ENCODE results near the gene DICER1. TPM values are rescaled to one million over a fixed set of nuclear protein-coding genes. Genes with fewer than 3 reads are reported as not detected.

The DICER1 gene
- total RNA-seq, 4 donors from 2014 or later = 54.5 to 94.8 (median 83.8) TPM

DNA sequence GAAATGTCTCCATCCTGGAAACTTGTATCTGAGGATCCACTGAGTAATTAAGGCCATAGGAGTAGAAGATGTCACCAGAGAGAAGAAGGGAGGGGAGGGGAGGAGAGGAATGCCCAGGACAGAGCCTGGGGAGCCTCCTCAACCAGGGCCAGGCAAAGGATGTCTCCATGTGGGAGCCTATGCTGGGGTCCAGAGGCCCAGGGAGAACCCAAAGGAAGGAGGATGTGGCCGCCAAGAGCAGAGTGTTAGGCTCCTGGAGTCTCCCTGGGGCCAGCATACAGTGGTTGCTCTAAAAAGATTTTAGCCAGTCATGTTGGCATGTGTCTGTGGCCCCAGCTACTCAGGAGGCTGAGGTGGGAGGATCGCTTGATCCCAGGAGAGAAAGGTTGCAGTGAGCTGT lies 92.6 kb downstream of the DICER1 start:
- Histone ChIP-seq H3K36me3 (no peaks in the 10 kb centered on the region), H3K4me1 (no peaks in the 10 kb centered on the region), H3K4me3 (no peak overlapping the region), H3K27me3 (no peaks in the 10 kb centered on the region), H3K9me3 (no peaks in the 10 kb centered on the region), H3K27ac (no peak overlapping the region)
- TF ChIP-seq EP300 (IDR thresholded peaks at IDR 0.05) = no peak
- no peak for TF ChIP-seq POLR2A (IDR thresholded peaks at IDR 0.05)
- TF ChIP-seq, protein P1, sequence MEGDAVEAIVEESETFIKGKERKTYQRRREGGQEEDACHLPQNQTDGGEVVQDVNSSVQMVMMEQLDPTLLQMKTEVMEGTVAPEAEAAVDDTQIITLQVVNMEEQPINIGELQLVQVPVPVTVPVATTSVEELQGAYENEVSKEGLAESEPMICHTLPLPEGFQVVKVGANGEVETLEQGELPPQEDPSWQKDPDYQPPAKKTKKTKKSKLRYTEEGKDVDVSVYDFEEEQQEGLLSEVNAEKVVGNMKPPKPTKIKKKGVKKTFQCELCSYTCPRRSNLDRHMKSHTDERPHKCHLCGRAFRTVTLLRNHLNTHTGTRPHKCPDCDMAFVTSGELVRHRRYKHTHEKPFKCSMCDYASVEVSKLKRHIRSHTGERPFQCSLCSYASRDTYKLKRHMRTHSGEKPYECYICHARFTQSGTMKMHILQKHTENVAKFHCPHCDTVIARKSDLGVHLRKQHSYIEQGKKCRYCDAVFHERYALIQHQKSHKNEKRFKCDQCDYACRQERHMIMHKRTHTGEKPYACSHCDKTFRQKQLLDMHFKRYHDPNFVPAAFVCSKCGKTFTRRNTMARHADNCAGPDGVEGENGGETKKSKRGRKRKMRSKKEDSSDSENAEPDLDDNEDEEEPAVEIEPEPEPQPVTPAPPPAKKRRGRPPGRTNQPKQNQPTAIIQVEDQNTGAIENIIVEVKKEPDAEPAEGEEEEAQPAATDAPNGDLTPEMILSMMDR (IDR thresholded peaks at IDR 0.05) = no peak
- WGBS, 2 donors = 93 to 94% methylated on average over 2 of the region's 2 CpGs
- no peak for DNase-seq (ENCODE audit: low spot score in 2 of 2)

DNA sequence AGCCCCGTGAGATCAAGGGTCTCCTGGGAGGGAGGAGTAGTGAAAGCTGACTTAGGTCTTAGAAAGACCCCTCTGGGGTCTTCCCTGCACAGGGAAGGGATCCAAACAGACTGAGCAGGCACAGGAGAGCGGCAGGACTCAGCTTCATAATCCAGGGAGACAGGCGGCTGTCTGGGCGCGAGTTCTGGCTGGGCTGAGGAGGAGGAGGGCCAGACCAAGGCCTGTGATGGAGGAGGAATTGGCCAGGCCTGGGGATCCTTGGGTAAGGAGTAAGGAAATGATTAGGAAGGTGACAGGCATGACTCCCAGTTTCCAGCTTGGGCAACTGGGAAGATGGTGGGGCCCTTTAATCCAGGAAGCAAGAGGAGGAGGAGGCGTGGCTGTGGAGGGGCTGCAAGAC lies 93.1 kb downstream of the DICER1 start:
- Histone ChIP-seq H3K27ac (no peak overlapping the region), H3K4me3 (no peak overlapping the region), H3K27me3 (no peaks in the 10 kb centered on the region), H3K36me3 (no peaks in the 10 kb centered on the region), H3K4me1 (no peaks in the 10 kb centered on the region), H3K9me3 (no peaks in the 10 kb centered on the region)
- TF ChIP-seq POLR2A (IDR thresholded peaks at IDR 0.05) = no peak
- TF ChIP-seq, protein P1 (IDR thresholded peaks at IDR 0.05) = no peak
- TF ChIP-seq EP300 (IDR thresholded peaks at IDR 0.05) = no peak
- no peak for DNase-seq (ENCODE audit: low spot score in 2 of 2)
- 94 to 98% methylated on average over 6 of the region's 6 CpGs for whole genome bisulfite sequencing, 2 donors

DNA sequence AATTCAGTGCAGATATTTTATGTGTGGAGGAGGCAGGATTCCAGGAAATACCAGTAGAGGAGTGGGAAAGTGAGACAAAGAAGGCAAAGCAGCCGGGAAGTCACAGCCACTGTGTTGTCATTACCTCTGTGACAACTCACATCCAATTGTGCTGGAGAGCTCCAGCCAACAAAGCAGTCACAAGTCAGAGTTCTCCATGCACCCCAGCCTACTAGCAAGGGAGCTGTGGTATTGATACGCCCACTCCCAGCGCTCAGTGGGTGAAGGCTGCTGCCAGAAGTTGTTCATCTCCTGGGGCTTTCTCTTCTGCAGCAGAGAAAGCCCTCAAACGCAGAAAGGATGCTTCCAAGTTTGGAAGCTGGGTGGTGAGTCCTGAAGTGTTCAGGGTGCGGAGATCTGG lies 93.9 kb downstream of the DICER1 start:
- Histone ChIP-seq H3K36me3 (no peaks in the 10 kb centered on the region), H3K4me1 (no peaks in the 10 kb centered on the region), H3K27me3 (no peaks in the 10 kb centered on the region), H3K9me3 (no peaks in the 10 kb centered on the region), H3K27ac (no peak overlapping the region), H3K4me3 (no peak overlapping the region)
- whole genome bisulfite sequencing, 2 donors = 42 to 53% methylated on average over 5 of the region's 5 CpGs
- TF ChIP-seq POLR2A (IDR thresholded peaks at IDR 0.05) = no peak
- TF ChIP-seq, protein P1 (IDR thresholded peaks at IDR 0.05) = no peak
- TF ChIP-seq EP300 (IDR thresholded peaks at IDR 0.05) = no peak
- no peak for DNase-seq (ENCODE audit: low spot score in 2 of 2)

DNA sequence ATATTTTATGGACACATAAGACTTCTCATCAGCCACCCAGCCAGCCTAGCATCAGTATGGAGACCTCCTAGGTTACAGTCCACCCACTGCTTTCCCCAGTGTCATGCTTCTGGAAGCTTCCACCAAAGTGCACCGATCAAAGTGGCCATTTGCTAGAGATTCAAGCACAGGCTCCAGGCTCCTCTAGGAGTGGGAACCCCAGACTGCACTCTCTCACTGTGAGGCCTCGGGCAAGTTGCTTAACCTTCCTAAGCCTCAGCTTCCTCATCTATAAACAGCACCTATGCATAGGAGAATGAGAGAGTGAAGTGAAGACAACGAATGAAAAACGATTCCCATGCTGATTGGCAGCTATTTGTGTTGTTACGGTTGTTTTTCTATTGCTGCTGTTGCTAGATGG lies 94.4 kb downstream of the DICER1 start:
- Histone ChIP-seq H3K27me3 (no peaks in the 10 kb centered on the region), H3K36me3 (no peaks in the 10 kb centered on the region), H3K4me3 (no peak overlapping the region), H3K27ac (no peak overlapping the region), H3K4me1 (no peaks in the 10 kb centered on the region), H3K9me3 (no peaks in the 10 kb centered on the region)
- TF ChIP-seq, protein P1 (IDR thresholded peaks at IDR 0.05) = no peak
- TF ChIP-seq POLR2A (IDR thresholded peaks at IDR 0.05) (no peak), EP300 (IDR thresholded peaks at IDR 0.05) (no peak)
- WGBS, 2 donors = 63% methylated on average over 5 of the region's 5 CpGs
- no peak for DNase-seq (ENCODE audit: low spot score in 2 of 2)

DNA sequence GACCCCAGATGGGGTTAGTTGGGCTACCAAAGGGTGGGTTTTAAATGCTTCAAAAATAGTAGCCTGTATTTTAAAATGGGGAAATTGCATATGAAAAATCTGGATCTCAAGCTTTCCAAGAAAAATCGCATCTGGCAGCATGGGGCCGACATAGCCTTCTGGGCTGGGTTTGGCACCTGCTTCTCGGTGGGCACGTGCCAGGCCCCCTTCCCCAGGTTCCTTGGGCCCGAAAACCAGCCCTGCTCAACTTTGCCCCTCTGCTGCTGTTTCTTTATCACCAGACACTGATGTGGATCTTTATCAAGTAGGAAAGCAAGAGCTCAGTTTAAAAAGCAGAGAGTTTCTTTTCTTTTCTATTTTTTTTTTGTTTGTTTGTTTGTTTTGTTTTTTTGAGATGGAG lies 95.1 kb downstream of the DICER1 start:
- Histone ChIP-seq H3K4me3 (no peak overlapping the region), H3K9me3 (no peaks in the 10 kb centered on the region), H3K27me3 (no peaks in the 10 kb centered on the region), H3K4me1 (no peaks in the 10 kb centered on the region), H3K27ac (no peak overlapping the region), H3K36me3 (no peaks in the 10 kb centered on the region)
- TF ChIP-seq EP300 (IDR thresholded peaks at IDR 0.05) = no peak
- TF ChIP-seq, protein P1 (IDR thresholded peaks at IDR 0.05) = no peak
- no peak for TF ChIP-seq POLR2A (IDR thresholded peaks at IDR 0.05)
- no peak for DNase-seq (ENCODE audit: low spot score in 2 of 2)
- 82 to 88% methylated on average over 5 of the region's 5 CpGs for WGBS, 2 donors
